ENCODE measurements around the gene LMO3. TPM values are rescaled to one million over a fixed set of nuclear protein-coding genes. Genes with fewer than 3 reads are reported as not detected.

Gene LMO3
- total RNA-seq (2021) (36.2 and 37.6 TPM in 2 replicates), Bru-seq, nascent RNA (percentile 88 among the genes with signal in this experiment), BruChase-seq, experiment 1, labeled RNA remaining after a 2-hour chase (percentile 89 among the genes with signal in this experiment), BruChase-seq, experiment 2, labeled RNA remaining after a 6-hour chase (percentile 72 among the genes with signal in this experiment)
- long read RNA-seq, transcript LMO3-201 (4 exons, 3,810 nt): minor isoform, 5 of 39 reads
- long read RNA-seq, transcript LMO3-215 (4 exons, 1,685 nt): major isoform, 14 of 39 reads
- long read RNA-seq, partial matches to known transcripts: 5 of 39 reads
- long read RNA-seq, other reads (novel, unspliced or antisense): 11 of 39 reads

DNA sequence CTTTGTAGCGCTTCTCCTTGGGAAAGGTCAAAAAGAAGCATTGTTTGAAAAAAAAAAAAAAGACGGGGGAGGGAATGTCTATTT is at the start of gene LMO3:
Gene LMO3 (minus strand): TSS at position 46 of the 84 bp plus-strand sequence. CDS start 5,302 bp downstream, outside the sequence.
- CTCF ChIA-PET: no interaction called here
- intact Hi-C loops (cut with micrococcal nuclease; ENCODE audit: unreplicated experiment): loop anchor here (5.0 to 10.0 kb wide), 3 partner anchors 111 to 1321 kb away; no protein-coding TSS in a partner anchor
- DNase-seq (ENCODE audit: low spot score): no peak
- H3K27me3 ChIP-seq (replicated peaks; ENCODE audit: insufficient read depth, low read depth, low read length, poor library complexity): no peaks in the 10 kb centered on the region
- H3K9me3 ChIP-seq (ENCODE audit: low read depth, low read length, poor library complexity, severe bottlenecking): no peaks in the 10 kb centered on the region
- TF ChIP-seq EZH2 (IDR thresholded peaks at IDR 0.05; ENCODE audit: borderline replicate concordance, low read depth, low read length, poor library complexity, severe bottlenecking) (no peak), CTCF (conservative IDR thresholded peaks at IDR 0.05; ENCODE audit: low read depth, low read length) (no peak)
- peaks cover 55% of the 10 kb centered on the region for H3K4me1 ChIP-seq (ENCODE audit: insufficient read depth, low read length, poor library complexity, severe bottlenecking)
- POLR2A ChIA-PET (ENCODE audit: low non-redundant PET): no interaction called here
- H3K36me3 ChIP-seq (ENCODE audit: insufficient read depth, low read length, poor library complexity, severe bottlenecking): no peaks in the 10 kb centered on the region
- peak within 1 kb of the TSS; percentile 55 for H3K4me3 ChIP-seq (ENCODE audit: low read depth, low read length, poor library complexity, severe bottlenecking)
- no TSS peak for BruUV-seq (replicated peaks)
- peak within 1 kb of the TSS; percentile 74 for H3K27ac ChIP-seq (ENCODE audit: low read depth, low read length, poor library complexity, severe bottlenecking)

DNA sequence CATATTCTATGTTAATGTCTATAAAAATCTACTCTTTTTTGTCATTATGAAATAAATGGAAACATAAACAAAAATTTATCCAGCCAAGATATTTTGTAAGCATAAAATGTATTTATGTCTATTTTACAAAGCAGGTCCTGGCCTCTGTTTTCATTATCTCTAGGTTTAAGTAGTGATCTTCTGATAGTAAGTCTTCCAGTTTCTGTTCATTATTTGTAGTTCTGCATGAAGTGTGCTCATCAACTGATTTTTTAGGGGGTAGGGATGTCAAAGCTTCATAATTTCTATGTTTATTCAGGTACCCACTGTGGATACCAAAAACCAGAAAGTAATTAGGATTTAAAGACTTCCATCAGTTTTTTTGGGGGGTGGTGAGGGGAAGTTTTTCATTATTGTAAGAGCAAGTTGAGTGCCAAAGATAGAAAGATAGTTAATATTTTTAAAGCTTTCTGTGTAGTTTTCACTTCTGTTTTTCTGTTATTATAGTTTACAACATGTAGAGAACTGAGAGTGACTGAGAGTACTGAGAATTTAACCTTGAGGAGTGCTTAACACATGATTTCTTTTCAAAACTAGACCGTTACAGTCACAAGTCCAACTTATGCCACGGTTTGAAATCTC is 30.6 kb upstream of the LMO3 start:
- no TSS peak for BruUV-seq (replicated peaks)
- Histone ChIP-seq H3K27me3 (replicated peaks; ENCODE audit: insufficient read depth, low read depth, low read length, poor library complexity) (no peaks in the 10 kb centered on the region), H3K4me3 (ENCODE audit: low read depth, low read length, poor library complexity, severe bottlenecking) (no peak overlapping the region), H3K4me1 (ENCODE audit: insufficient read depth, low read length, poor library complexity, severe bottlenecking) (no peaks in the 10 kb centered on the region), H3K36me3 (ENCODE audit: insufficient read depth, low read length, poor library complexity, severe bottlenecking) (no peaks in the 10 kb centered on the region), H3K9me3 (ENCODE audit: low read depth, low read length, poor library complexity, severe bottlenecking) (no peaks in the 10 kb centered on the region), H3K27ac (ENCODE audit: low read depth, low read length, poor library complexity, severe bottlenecking) (no peak overlapping the region)
- intact Hi-C loops (cut with micrococcal nuclease; ENCODE audit: unreplicated experiment): no loop called here
- ChIA-PET POLR2A (ENCODE audit: low non-redundant PET) (no interaction called here), CTCF (no interaction called here)
- no peak for TF ChIP-seq CTCF (conservative IDR thresholded peaks at IDR 0.05; ENCODE audit: low read depth, low read length)
- TF ChIP-seq EZH2 (IDR thresholded peaks at IDR 0.05; ENCODE audit: borderline replicate concordance, low read depth, low read length, poor library complexity, severe bottlenecking): no peak
- no peak for DNase-seq (ENCODE audit: low spot score)

GRCh38 chr12:16634786-16635185 is 28.8 kb upstream of the LMO3 start:
- DNase-seq (ENCODE audit: low spot score): no peak
- intact Hi-C loops (cut with micrococcal nuclease; ENCODE audit: unreplicated experiment): no loop called here
- Histone ChIP-seq H3K27me3 (replicated peaks; ENCODE audit: insufficient read depth, low read depth, low read length, poor library complexity) (no peaks in the 10 kb centered on the region), H3K36me3 (ENCODE audit: insufficient read depth, low read length, poor library complexity, severe bottlenecking) (no peaks in the 10 kb centered on the region), H3K4me3 (ENCODE audit: low read depth, low read length, poor library complexity, severe bottlenecking) (no peak overlapping the region), H3K9me3 (ENCODE audit: low read depth, low read length, poor library complexity, severe bottlenecking) (no peaks in the 10 kb centered on the region), H3K27ac (ENCODE audit: low read depth, low read length, poor library complexity, severe bottlenecking) (no peak overlapping the region), H3K4me1 (ENCODE audit: insufficient read depth, low read length, poor library complexity, severe bottlenecking) (no peaks in the 10 kb centered on the region)
- ChIA-PET CTCF (no interaction called here), POLR2A (ENCODE audit: low non-redundant PET) (no interaction called here)
- no peak for TF ChIP-seq EZH2 (IDR thresholded peaks at IDR 0.05; ENCODE audit: borderline replicate concordance, low read depth, low read length, poor library complexity, severe bottlenecking)
- BruUV-seq (replicated peaks): no TSS peak

GRCh38 chr12:16626991-16627390 is 21.0 kb upstream of the LMO3 start:
- TF ChIP-seq EZH2 (IDR thresholded peaks at IDR 0.05; ENCODE audit: borderline replicate concordance, low read depth, low read length, poor library complexity, severe bottlenecking): no peak
- TF ChIP-seq CTCF (conservative IDR thresholded peaks at IDR 0.05; ENCODE audit: low read depth, low read length): no peak
- no TSS peak for BruUV-seq (replicated peaks)
- ChIA-PET CTCF (no interaction called here), POLR2A (ENCODE audit: low non-redundant PET) (no interaction called here)
- Histone ChIP-seq H3K9me3 (ENCODE audit: low read depth, low read length, poor library complexity, severe bottlenecking) (no peaks in the 10 kb centered on the region), H3K36me3 (ENCODE audit: insufficient read depth, low read length, poor library complexity, severe bottlenecking) (no peaks in the 10 kb centered on the region), H3K4me1 (ENCODE audit: insufficient read depth, low read length, poor library complexity, severe bottlenecking) (peaks cover 5% of the 10 kb centered on the region), H3K27ac (ENCODE audit: low read depth, low read length, poor library complexity, severe bottlenecking) (no peak overlapping the region), H3K27me3 (replicated peaks; ENCODE audit: insufficient read depth, low read depth, low read length, poor library complexity) (no peaks in the 10 kb centered on the region), H3K4me3 (ENCODE audit: low read depth, low read length, poor library complexity, severe bottlenecking) (no peak overlapping the region)
- intact Hi-C loops (cut with micrococcal nuclease; ENCODE audit: unreplicated experiment): no loop called here
- no peak for DNase-seq (ENCODE audit: low spot score)
